H9 (cell line): ENCODE measurements around the gene POLR3B. TPM values are rescaled to one million over a fixed set of nuclear protein-coding genes. Genes with fewer than 3 reads are reported as not detected.

Experiments
- DNase-seq: peaks from one replicate; pipeline ENCODE4 v3.0.0-alpha.2; 2017
- H2AFZ ChIP-seq: one replicate; pipeline ENCODE4 v1.6.1; 2013; ENCODE audit warnings: mild to moderate bottlenecking, low read length, control low read depth, moderate library complexity
- H2AK5ac ChIP-seq: 2 replicates; pipeline ENCODE4 v1.6.1; 2013; ENCODE audit warnings: low read length, control low read depth, mixed read lengths; ENCODE audit not compliant: insufficient read length
- H2BK120ac ChIP-seq: one replicate; pipeline ENCODE4 v1.6.1; 2013; ENCODE audit warnings: low read depth, mild to moderate bottlenecking, low read length, control low read depth, inconsistent platforms; ENCODE audit not compliant: poor library complexity, severe bottlenecking
- H2BK12ac ChIP-seq: 2 replicates; pipeline ENCODE4 v1.6.1; 2013; ENCODE audit warnings: low read length, control low read depth, mixed read lengths, low read depth; ENCODE audit not compliant: insufficient read length
- H2BK15ac ChIP-seq: 2 replicates; pipeline ENCODE4 v1.6.1; 2013; ENCODE audit warnings: low read depth, low read length, control low read depth
- H2BK20ac ChIP-seq: one replicate; pipeline ENCODE4 v1.6.1; 2013; ENCODE audit warnings: low read depth, mild to moderate bottlenecking, low read length, control low read depth, inconsistent platforms; ENCODE audit not compliant: poor library complexity, severe bottlenecking
- H2BK5ac ChIP-seq: 2 replicates; pipeline ENCODE4 v1.6.1; 2013; ENCODE audit warnings: low read length, control low read depth, mixed read lengths; ENCODE audit not compliant: insufficient read length
- H3K14ac ChIP-seq: 2 replicates; pipeline ENCODE4 v1.6.1; 2013; ENCODE audit warnings: low read length, control low read depth; ENCODE audit not compliant: insufficient read depth
- H3K18ac ChIP-seq: 2 replicates; pipeline ENCODE4 v1.6.1; 2013; ENCODE audit warnings: low read depth, mild to moderate bottlenecking, mixed read lengths, low read length, control low read depth; ENCODE audit not compliant: insufficient read length
- H3K23ac ChIP-seq: 2 replicates; pipeline ENCODE4 v1.6.1; 2013; ENCODE audit warnings: low read length, control low read depth, mixed read lengths, low read depth; ENCODE audit not compliant: insufficient read length
- H3K23me2 ChIP-seq: 2 replicates; pipeline ENCODE4 v1.6.1; 2013; ENCODE audit warnings: low read depth, mild to moderate bottlenecking, mixed read lengths, low read length, control low read depth; ENCODE audit not compliant: insufficient read length, poor library complexity, severe bottlenecking
- H3K27ac ChIP-seq: 2 replicates; pipeline ENCODE4 v1.5.1; 2013; ENCODE audit warnings: low read length, control low read depth, mixed read lengths, low read depth; ENCODE audit not compliant: insufficient read length
- H3K27me3 ChIP-seq: 2 replicates; pipeline ENCODE4 v1.6.1; 2013; ENCODE audit warnings: low read length, control low read depth, inconsistent platforms; ENCODE audit not compliant: insufficient read depth
- H3K4ac ChIP-seq: 2 replicates; pipeline ENCODE4 v1.6.1; 2013; ENCODE audit warnings: low read depth, mild to moderate bottlenecking, control low read depth, inconsistent platforms, low read length, moderate library complexity
- H3K4me1 ChIP-seq: 2 replicates; pipeline ENCODE4 v1.6.1; 2013; ENCODE audit warnings: low read length, control low read depth, inconsistent platforms; ENCODE audit not compliant: insufficient read depth
- H3K4me2 ChIP-seq: 2 replicates; pipeline ENCODE4 v1.6.1; 2013; ENCODE audit warnings: low read length, control low read depth, mixed read lengths; ENCODE audit not compliant: insufficient read length, insufficient read depth
- H3K56ac ChIP-seq: 2 replicates; pipeline ENCODE4 v1.6.1; 2013; ENCODE audit warnings: low read depth, mild to moderate bottlenecking, mixed read lengths, low read length, control low read depth; ENCODE audit not compliant: insufficient read length
- H3K79me1 ChIP-seq: 2 replicates; pipeline ENCODE4 v1.6.1; 2013; ENCODE audit warnings: low read depth, mild to moderate bottlenecking, moderate library complexity, low read length, control low read depth, inconsistent platforms; ENCODE audit not compliant: insufficient read depth, poor library complexity, severe bottlenecking
- H3K79me2 ChIP-seq: 2 replicates; pipeline ENCODE4 v1.6.1; 2013; ENCODE audit warnings: low read length, control low read depth, inconsistent platforms; ENCODE audit not compliant: insufficient read depth
- H3K9ac ChIP-seq: 2 replicates; pipeline ENCODE4 v1.6.1; 2013; ENCODE audit warnings: low read length, control low read depth, mixed read lengths; ENCODE audit not compliant: insufficient read length; ENCODE audit errors: extremely low read depth
- H3K9me3 ChIP-seq: one replicate; pipeline ENCODE4 v1.6.1; 2013; ENCODE audit warnings: low read depth, low read length, inconsistent platforms; ENCODE audit not compliant: control insufficient read depth
- H3T11ph ChIP-seq: one replicate; pipeline ENCODE4 v1.6.1; 2013; ENCODE audit warnings: mild to moderate bottlenecking, low read length, control low read depth, inconsistent platforms
- H4K20me1 ChIP-seq: one replicate; pipeline ENCODE4 v1.6.1; 2013; ENCODE audit not compliant: control insufficient read depth, insufficient read length, insufficient read depth
- H4K5ac ChIP-seq: 2 replicates; pipeline ENCODE4 v1.6.1; 2013; ENCODE audit warnings: low read depth, mild to moderate bottlenecking, mixed read lengths, low read length, control low read depth; ENCODE audit not compliant: insufficient read length
- H4K8ac ChIP-seq: replicated peaks from 2 replicates; pipeline ENCODE4 v1.6.1; 2013; ENCODE audit warnings: low read length, control low read depth, mixed read lengths, low read depth; ENCODE audit not compliant: insufficient read length
- H4K91ac ChIP-seq: 2 replicates; pipeline ENCODE4 v1.6.1; 2013; ENCODE audit warnings: low read depth, mild to moderate bottlenecking, moderate library complexity, mixed read lengths, low read length, control low read depth; ENCODE audit not compliant: insufficient read length
- H3K27ac Mint-ChIP-seq, 3 experiments: 2 replicates in 2 of 3; 3 replicates in 1 of 3; pipeline ENCODE4 v1.8.0; 2020 to 2021; ENCODE audit warnings: mixed read lengths in 3 of 3, mild to moderate bottlenecking in 1 of 3, moderate library complexity in 1 of 3
- H3K27me3 Mint-ChIP-seq: 2 replicates; pipeline ENCODE4 v1.8.0; 2021; ENCODE audit warnings: low read depth, mild to moderate bottlenecking, moderate library complexity, mixed read lengths
- H3K36me3 Mint-ChIP-seq, 3 experiments: 2 replicates in 2 of 3; 3 replicates in 1 of 3; pipeline ENCODE4 v1.8.0; 2020 to 2021; ENCODE audit warnings: low read depth in 3 of 3, mixed read lengths in 3 of 3; ENCODE audit not compliant: insufficient read depth in 1 of 3
- H3K4me1 Mint-ChIP-seq, 2 experiments: 2 replicates each; pipeline ENCODE4 v1.8.0; 2020; ENCODE audit warnings: mixed read lengths in 2 of 2
- H3K4me3 Mint-ChIP-seq, 2 experiments: 2 replicates in 1 of 2; 3 replicates in 1 of 2; pipeline ENCODE4 v1.8.0; 2020 to 2021; ENCODE audit warnings: mild to moderate bottlenecking in 2 of 2, mixed read lengths in 2 of 2, moderate library complexity in 1 of 2
- H3K9me3 Mint-ChIP-seq, 2 experiments: 2 replicates in 1 of 2; 3 replicates in 1 of 2; pipeline ENCODE4 v1.8.0; 2020; ENCODE audit warnings: mild to moderate bottlenecking in 2 of 2, mixed read lengths in 2 of 2, moderate library complexity in 1 of 2
- CTCF ChIP-seq: fragments of 200-600 bp; sonication (generic); conservative IDR thresholded peaks from 3 replicates; pipeline ENCODE4 v1.8.0; 2021; ENCODE audit warnings: antibody characterized with exemption, mild to moderate bottlenecking
- WGBS: extraction: QIAGEN DNeasy Blood & Tissue Kit; methylation state at CpG from one replicate; pipeline ENCODE4 v1.1.7; 2013; ENCODE audit warnings: missing lambda C conversion rate, low lambda C conversion rate, mixed read lengths; ENCODE audit not compliant: insufficient read length; ENCODE audit errors: extremely low coverage; 5-methylcytosine and 5-hydroxymethylcytosine counted together
- total RNA-seq: library from RNA; stranded (reverse); gene quantifications from 2 replicates; pipeline ENCODE4 v1.2.1, GENCODE V29; 2021

The POLR3B gene
- total RNA-seq, 1 experiment from 2014 or later = 13.4 TPM

- Mint-ChIP-seq H3K27ac (no peak overlapping the region), H3K36me3 (peaks cover 8 to 17% (median 9%) of the 10 kb centered on the region in 3 experiments), H3K9me3 (peaks cover 29 to 30% of the 10 kb centered on the region in 2 experiments), H3K4me1 (no peaks in the 10 kb centered on the region), H3K4me3 (no peak overlapping the region), H3K27me3 (peaks cover 54% of the 10 kb centered on the region)
- H2BK5ac ChIP-seq = no peak overlapping the region
- TF ChIP-seq CTCF = no peak
- H4K8ac ChIP-seq = no peak overlapping the region
- no peak overlapping the region for H3K9ac ChIP-seq
- no peak overlapping the region for H2BK12ac ChIP-seq
- DNase-seq = no peak
- H3K27me3 ChIP-seq = no peaks in the 10 kb centered on the region
- H3K9me3 ChIP-seq = peaks cover 12% of the 10 kb centered on the region
- no peak overlapping the region for H2BK120ac ChIP-seq
- H2AFZ ChIP-seq = no peak overlapping the region
- H3K79me2 ChIP-seq = no peaks in the 10 kb centered on the region
- H3K23ac ChIP-seq = no peak overlapping the region
- H3K56ac ChIP-seq = no peak overlapping the region
- H2AK5ac ChIP-seq = no peak overlapping the region
- no peaks in the 10 kb centered on the region for H4K20me1 ChIP-seq
- H3T11ph ChIP-seq = no peak overlapping the region
- H4K5ac ChIP-seq = no peak overlapping the region
- H2BK15ac ChIP-seq = no peak overlapping the region
- H3K4ac ChIP-seq = no peak overlapping the region
- no peak overlapping the region for H4K91ac ChIP-seq
- H3K4me2 ChIP-seq = no peak overlapping the region
- H3K18ac ChIP-seq = no peak overlapping the region
- no peak overlapping the region for H2BK20ac ChIP-seq
- WGBS = no CpG with 5 or more reads among the region's 1 CpG
- H3K23me2 ChIP-seq = no peaks in the 10 kb centered on the region
- H3K79me1 ChIP-seq = no peaks in the 10 kb centered on the region
- H3K4me1 ChIP-seq = no peaks in the 10 kb centered on the region
- no peak overlapping the region for H3K27ac ChIP-seq
- H3K14ac ChIP-seq = no peak overlapping the region
Measured at GRCh38 chr12:106552228-106552627, 194.7 kb downstream of the POLR3B start.

Other genes starting within 250 kb of the POLR3B start
- 9.5 and 10.1 TPM in 2 replicates for gene NUAK1, start 218.8 kb upstream of the POLR3B start, total RNA-seq
- 59.6 and 62.4 TPM in 2 replicates for gene CKAP4, start 109.7 kb upstream of the POLR3B start, total RNA-seq
- gene TCP11L2, start 55.0 kb upstream of the POLR3B start, total RNA-seq = 5.8 and 6.1 TPM in 2 replicates
- 0.13 and 0.57 TPM in 2 replicates for gene RFX4, start 225.3 kb downstream of the POLR3B start, total RNA-seq